GM12892 (cell line): Measurements from ENCODE around the gene TIGD3.

Experiments
- POLR2A ChIP-seq: IDR thresholded peaks from 2 replicates; pipeline ENCODE4 v1.6.1; 2011; ENCODE audit warnings: low read depth, low read length, control low read depth
- POLR2AphosphoS5 ChIP-seq: IDR thresholded peaks from 2 replicates; pipeline ENCODE4 v1.6.1; 2011; ENCODE audit warnings: low read depth, low read length, control low read depth

- TF ChIP-seq POLR2A (no peak), POLR2AphosphoS5 (no peak)
These were observed 39.6 kb downstream of the TIGD3 start for GRCh38 chr11:65394125-65394536.
